ENCODE measurements around the gene SLF2. TPM values are rescaled to one million over a fixed set of nuclear protein-coding genes. Genes with fewer than 3 reads are reported as not detected.

The SLF2 gene
- total and polyA plus RNA-seq, 9 of the 15 experiments (the other 6 are each of a cell fraction or from before 2014, with no cell fraction given) = 1.7 to 18.4 (median 7.8) TPM

DNA sequence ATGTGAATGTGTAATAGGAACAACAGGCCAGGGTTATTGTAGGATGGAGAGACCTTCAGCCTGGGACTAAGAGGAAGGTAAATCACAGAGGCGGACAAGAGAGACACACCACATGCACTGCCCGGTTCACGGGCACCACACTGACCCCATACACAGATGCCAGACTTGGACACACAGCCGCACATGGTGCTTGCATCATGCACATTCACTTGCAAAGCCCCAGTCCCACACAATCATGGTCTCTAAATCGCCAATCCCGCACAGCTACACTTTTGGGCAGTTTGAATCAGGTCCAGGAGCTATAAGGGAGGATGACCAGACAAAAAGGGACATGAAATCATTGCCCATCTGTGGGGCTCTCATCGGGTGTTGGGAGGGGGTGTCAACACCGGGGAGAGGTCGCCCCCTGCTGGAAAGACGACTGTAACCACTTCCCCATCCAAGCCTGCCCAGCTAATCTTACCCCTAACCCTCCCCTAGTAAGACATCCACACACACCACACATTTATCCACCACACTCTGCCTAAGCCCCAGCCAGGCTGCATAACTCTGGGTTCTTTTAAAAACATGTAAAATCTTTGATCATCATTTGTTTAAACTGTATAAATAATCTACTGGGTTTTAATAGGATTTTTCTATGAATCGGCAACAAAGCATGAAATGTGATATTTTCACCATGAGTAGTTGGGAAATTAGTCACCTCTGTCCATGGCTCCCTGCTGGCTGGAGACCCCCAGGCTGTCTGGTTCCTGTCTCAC, 40.5 kb upstream of the SLF2 start:
- peak; percentile 80 for FAIRE-seq
- in situ Hi-C loops (cut with MboI) (loop anchor here (10.0 to 25.0 kb wide), 2 partner anchors 310 to 437 kb away; no protein-coding TSS in a partner anchor), intact Hi-C loops (cut with micrococcal nuclease) (loop anchor here (10.0 kb wide), 2 partner anchors 107 to 527 kb away; partner anchors contain the start of gene SCD)
- H4K20me1 ChIP-seq (replicated peaks; ENCODE audit: control insufficient read depth, insufficient read depth, low read length) = peaks cover 10% of the 10 kb centered on the region; the same call in 1 of the 2 replicates
- H3K79me2 ChIP-seq (ENCODE audit: control insufficient read depth, insufficient read depth, low read length) = no peaks in the 10 kb centered on the region
- DNase-seq (ENCODE audit: extremely low read depth in 1 of 4, low spot score in 3 of 4) = peak; percentile 68 to 83 (median 78)
- POLR2A ChIA-PET = interaction anchor here (0.6 kb wide), 2 partner anchors 135 to 497 kb away, joined by 3 to 4 read pairs; no protein-coding TSS in a partner anchor
- peak; percentile 98 for ATAC-seq
- no peak overlapping the region for H3K4me3 ChIP-seq
- CTCF ChIA-PET (ENCODE audit: low intra/inter-chr PET ratio) = interaction anchor here (0.5 to 1.2 kb wide), 4 partner anchors 308 to 1480 kb away, joined by 3 to 6 read pairs (median 4); no protein-coding TSS in a partner anchor
- no peak overlapping the region for H2AFZ ChIP-seq (ENCODE audit: low read depth, low read length)
- WGBS (ENCODE audit: insufficient coverage, low coverage, missing lambda C conversion rate) = 13% methylated on average over 11 of the region's 11 CpGs
- H3K27me3 ChIP-seq (ENCODE audit: control insufficient read depth in 2 of 2, insufficient read depth in 2 of 2, low read length in 2 of 2) = peaks cover 2 to 39% of the 10 kb centered on the region in 2 experiments; a peak in 4 of 5 replicates
- no peaks in the 10 kb centered on the region; a peak in 1 of 5 replicates for H3K4me1 ChIP-seq (replicated peaks in 1 of 2; ENCODE audit: control insufficient read depth in 2 of 2, insufficient read depth in 2 of 2, low read length in 2 of 2)
- H3K4me2 ChIP-seq (ENCODE audit: insufficient read depth, low read length) = no peak overlapping the region
- H3K9me3 ChIP-seq (replicated peaks; ENCODE audit: control insufficient read depth, insufficient read depth, low read depth, low read length) = no peaks in the 10 kb centered on the region
- no TSS peak for BruUV-seq (replicated peaks)
- H3K27ac ChIP-seq (ENCODE audit: extremely low read depth, low read depth, low read length) = no peak overlapping the region
- no peak overlapping the region for H3K9ac ChIP-seq (ENCODE audit: insufficient read depth in 1 of 2, low read depth in 2 of 2, low read length in 2 of 2)
- no peaks in the 10 kb centered on the region for H3K36me3 ChIP-seq (ENCODE audit: control insufficient read depth, insufficient read depth, low read length)
- H3K9me1 ChIP-seq (ENCODE audit: control insufficient read depth, insufficient read depth, low read length) = peaks cover 3% of the 10 kb centered on the region
- TF ChIP-seq, protein P1, sequence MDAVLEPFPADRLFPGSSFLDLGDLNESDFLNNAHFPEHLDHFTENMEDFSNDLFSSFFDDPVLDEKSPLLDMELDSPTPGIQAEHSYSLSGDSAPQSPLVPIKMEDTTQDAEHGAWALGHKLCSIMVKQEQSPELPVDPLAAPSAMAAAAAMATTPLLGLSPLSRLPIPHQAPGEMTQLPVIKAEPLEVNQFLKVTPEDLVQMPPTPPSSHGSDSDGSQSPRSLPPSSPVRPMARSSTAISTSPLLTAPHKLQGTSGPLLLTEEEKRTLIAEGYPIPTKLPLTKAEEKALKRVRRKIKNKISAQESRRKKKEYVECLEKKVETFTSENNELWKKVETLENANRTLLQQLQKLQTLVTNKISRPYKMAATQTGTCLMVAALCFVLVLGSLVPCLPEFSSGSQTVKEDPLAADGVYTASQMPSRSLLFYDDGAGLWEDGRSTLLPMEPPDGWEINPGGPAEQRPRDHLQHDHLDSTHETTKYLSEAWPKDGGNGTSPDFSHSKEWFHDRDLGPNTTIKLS (IDR thresholded peaks at IDR 0.05; ENCODE audit: borderline replicate concordance, low read depth) = no peak
- TF ChIP-seq MAFG (tag; conservative IDR thresholded peaks at IDR 0.05) = 0 out of 2 replicates have a peak, but pooled peaks have one; percentile 18
- peak; percentile 40; the same call in 1 of the 2 replicates for TF ChIP-seq EHMT2 (IDR thresholded peaks at IDR 0.05)
- TF ChIP-seq, protein P2, sequence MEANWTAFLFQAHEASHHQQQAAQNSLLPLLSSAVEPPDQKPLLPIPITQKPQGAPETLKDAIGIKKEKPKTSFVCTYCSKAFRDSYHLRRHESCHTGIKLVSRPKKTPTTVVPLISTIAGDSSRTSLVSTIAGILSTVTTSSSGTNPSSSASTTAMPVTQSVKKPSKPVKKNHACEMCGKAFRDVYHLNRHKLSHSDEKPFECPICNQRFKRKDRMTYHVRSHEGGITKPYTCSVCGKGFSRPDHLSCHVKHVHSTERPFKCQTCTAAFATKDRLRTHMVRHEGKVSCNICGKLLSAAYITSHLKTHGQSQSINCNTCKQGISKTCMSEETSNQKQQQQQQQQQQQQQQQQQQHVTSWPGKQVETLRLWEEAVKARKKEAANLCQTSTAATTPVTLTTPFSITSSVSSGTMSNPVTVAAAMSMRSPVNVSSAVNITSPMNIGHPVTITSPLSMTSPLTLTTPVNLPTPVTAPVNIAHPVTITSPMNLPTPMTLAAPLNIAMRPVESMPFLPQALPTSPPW (CRISPR knock-in tag; IDR thresholded peaks at IDR 0.05) = 0 out of 2 replicates have a peak, but pooled peaks have one; percentile 20
- no peak for TF ChIP-seq NCOA1 (IDR thresholded peaks at IDR 0.05; ENCODE audit: low read depth)
- TF ChIP-seq SPI1 (IDR thresholded peaks at IDR 0.05; ENCODE audit: borderline replicate concordance, low read depth, low read length) = peak; percentile 85
- TF ChIP-seq, protein P3, sequence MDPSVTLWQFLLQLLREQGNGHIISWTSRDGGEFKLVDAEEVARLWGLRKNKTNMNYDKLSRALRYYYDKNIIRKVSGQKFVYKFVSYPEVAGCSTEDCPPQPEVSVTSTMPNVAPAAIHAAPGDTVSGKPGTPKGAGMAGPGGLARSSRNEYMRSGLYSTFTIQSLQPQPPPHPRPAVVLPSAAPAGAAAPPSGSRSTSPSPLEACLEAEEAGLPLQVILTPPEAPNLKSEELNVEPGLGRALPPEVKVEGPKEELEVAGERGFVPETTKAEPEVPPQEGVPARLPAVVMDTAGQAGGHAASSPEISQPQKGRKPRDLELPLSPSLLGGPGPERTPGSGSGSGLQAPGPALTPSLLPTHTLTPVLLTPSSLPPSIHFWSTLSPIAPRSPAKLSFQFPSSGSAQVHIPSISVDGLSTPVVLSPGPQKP (CRISPR knock-in tag; IDR thresholded peaks at IDR 0.05) = no peak
- no peak for TF ChIP-seq NR4A1 (CRISPR knock-in tag; IDR thresholded peaks at IDR 0.05)
- TF ChIP-seq NR4A1 (tag; IDR thresholded peaks at IDR 0.05) = no peak
- TF ChIP-seq, protein P4, sequence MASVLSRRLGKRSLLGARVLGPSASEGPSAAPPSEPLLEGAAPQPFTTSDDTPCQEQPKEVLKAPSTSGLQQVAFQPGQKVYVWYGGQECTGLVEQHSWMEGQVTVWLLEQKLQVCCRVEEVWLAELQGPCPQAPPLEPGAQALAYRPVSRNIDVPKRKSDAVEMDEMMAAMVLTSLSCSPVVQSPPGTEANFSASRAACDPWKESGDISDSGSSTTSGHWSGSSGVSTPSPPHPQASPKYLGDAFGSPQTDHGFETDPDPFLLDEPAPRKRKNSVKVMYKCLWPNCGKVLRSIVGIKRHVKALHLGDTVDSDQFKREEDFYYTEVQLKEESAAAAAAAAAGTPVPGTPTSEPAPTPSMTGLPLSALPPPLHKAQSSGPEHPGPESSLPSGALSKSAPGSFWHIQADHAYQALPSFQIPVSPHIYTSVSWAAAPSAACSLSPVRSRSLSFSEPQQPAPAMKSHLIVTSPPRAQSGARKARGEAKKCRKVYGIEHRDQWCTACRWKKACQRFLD (CRISPR knock-in tag; IDR thresholded peaks at IDR 0.05) = no peak
- TF ChIP-seq, protein P5, sequence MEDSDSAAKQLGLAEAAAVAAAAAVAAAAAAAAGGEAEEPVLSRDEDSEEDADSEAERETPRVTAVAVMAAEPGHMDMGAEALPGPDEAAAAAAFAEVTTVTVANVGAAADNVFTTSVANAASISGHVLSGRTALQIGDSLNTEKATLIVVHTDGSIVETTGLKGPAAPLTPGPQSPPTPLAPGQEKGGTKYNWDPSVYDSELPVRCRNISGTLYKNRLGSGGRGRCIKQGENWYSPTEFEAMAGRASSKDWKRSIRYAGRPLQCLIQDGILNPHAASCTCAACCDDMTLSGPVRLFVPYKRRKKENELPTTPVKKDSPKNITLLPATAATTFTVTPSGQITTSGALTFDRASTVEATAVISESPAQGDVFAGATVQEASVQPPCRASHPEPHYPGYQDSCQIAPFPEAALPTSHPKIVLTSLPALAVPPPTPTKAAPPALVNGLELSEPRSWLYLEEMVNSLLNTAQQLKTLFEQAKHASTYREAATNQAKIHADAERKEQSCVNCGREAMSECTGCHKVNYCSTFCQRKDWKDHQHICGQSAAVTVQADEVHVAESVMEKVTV (CRISPR knock-in tag; IDR thresholded peaks at IDR 0.05) = 0 out of 2 replicates have a peak, but pooled peaks have one; percentile 23
- peak; percentile 22; the same call in 1 of the 2 replicates for TF ChIP-seq NFE2 (IDR thresholded peaks at IDR 0.05; ENCODE audit: low read depth)
